GM21786 (cell line): ENCODE data around the gene SYT8.
A peak's percentile ranks its signal among the peaks of the same experiment; 100 is the strongest.

Source experiments
- ATAC-seq: cut with Tn5 transposase; IDR thresholded peaks from one replicate; pipeline ENCODE4 v1.9.1; 2021; ENCODE audit not compliant: unreplicated experiment

SYT8 gene

GRCh38 chr11:1831338-1832210 lies 3.2 kb upstream of the SYT8 start:
- ATAC-seq: no peak

GRCh38 chr11:1832211-1832919 lies 2.4 kb upstream of the SYT8 start:
- no peak for ATAC-seq

GRCh38 chr11:1832920-1833295 lies 1.9 kb upstream of the SYT8 start:
- ATAC-seq: no peak

GRCh38 chr11:1834062-1834610 lies 654 bp upstream of the SYT8 start:
- no peak for ATAC-seq

GRCh38 chr11:1835671-1836010 lies 851 bp downstream of the SYT8 start:
- no peak for ATAC-seq

- ATAC-seq: no peak
These were observed 1.5 kb downstream of the SYT8 start for GRCh38 chr11:1836011-1836945.

- ATAC-seq: peak; percentile 42
These were observed 2.6 kb downstream of the SYT8 start for GRCh38 chr11:1837171-1838076.

- peak; percentile 13 for ATAC-seq
These were observed 3.3 kb downstream of the SYT8 start for GRCh38 chr11:1838077-1838425.

GRCh38 chr11:1838426-1839144 lies 3.8 kb downstream of the SYT8 start, which contains the start of gene TNNI2:
TNNI2 (plus strand) TSS chr11:1838981; CDS start chr11:1839697, 716 bp downstream.
- ATAC-seq: no peak

- no peak for ATAC-seq
These were observed 4.6 kb downstream of the SYT8 start for GRCh38 chr11:1839204-1839923.

- peak; percentile 58 for ATAC-seq
These were observed 5.4 kb downstream of the SYT8 start for GRCh38 chr11:1839924-1840779.

GRCh38 chr11:1840780-1841480 lies 6.1 kb downstream of the SYT8 start:
- no peak for ATAC-seq

- ATAC-seq: no peak
These were observed 6.8 kb downstream of the SYT8 start for GRCh38 chr11:1841511-1842148.

GRCh38 chr11:1842149-1843097 lies 7.6 kb downstream of the SYT8 start:
- no peak for ATAC-seq

- no peak for ATAC-seq
These were observed 8.3 kb downstream of the SYT8 start for GRCh38 chr11:1843098-1843473.

- ATAC-seq: no peak
These were observed 9.0 kb downstream of the SYT8 start for GRCh38 chr11:1843796-1844195.
